HG02798 (cell line): ENCODE measurements around the gene ZFP30.

Experiments
- ATAC-seq: cut with Tn5 transposase; IDR thresholded peaks from one replicate; pipeline ENCODE4 v1.9.1; 2021; ENCODE audit warnings: mild to moderate bottlenecking; ENCODE audit not compliant: unreplicated experiment, poor library complexity

The ZFP30 gene

DNA sequence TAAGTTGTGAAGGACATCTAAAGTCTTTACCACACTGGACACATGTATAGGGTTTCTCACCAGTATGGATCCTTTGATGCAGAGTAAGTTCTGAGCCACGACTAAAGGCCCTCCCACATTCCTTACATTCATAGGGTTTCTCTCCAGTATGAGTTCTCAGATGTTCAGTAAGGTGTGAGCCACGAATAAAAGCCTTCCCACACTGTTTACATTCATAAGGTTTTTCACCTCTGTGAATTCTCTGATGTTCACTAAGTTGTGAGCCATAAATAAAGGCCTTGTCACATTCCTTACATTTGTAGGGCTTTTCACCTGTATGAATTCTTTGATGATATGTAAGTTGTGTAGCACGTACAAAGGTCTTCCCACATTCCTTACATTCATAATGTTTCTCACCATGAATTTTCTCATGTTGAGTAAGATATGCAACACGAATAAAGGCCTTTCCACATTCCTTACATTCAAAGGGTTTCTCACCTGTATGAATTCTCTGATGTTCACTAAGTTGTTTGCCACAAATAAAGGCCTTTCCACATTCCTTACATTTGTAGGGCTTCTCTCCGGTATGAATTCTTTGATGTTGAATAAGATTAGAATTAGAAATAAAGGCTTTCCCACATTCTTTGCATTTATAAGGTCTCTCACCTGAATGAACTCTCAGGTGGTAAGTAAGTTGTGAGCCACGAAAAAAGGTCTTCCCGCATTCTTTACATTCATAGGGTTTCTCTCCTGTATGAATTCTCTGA lies 90.5 kb downstream of the ZFP30 start:
- ATAC-seq = no peak
